ENCODE data around the gene EDAR. TPM values are rescaled to one million over a fixed set of nuclear protein-coding genes. Genes with fewer than 3 reads are reported as not detected.

The EDAR gene
- total RNA-seq, 1 donor from 2014 or later, result not detected

DNA sequence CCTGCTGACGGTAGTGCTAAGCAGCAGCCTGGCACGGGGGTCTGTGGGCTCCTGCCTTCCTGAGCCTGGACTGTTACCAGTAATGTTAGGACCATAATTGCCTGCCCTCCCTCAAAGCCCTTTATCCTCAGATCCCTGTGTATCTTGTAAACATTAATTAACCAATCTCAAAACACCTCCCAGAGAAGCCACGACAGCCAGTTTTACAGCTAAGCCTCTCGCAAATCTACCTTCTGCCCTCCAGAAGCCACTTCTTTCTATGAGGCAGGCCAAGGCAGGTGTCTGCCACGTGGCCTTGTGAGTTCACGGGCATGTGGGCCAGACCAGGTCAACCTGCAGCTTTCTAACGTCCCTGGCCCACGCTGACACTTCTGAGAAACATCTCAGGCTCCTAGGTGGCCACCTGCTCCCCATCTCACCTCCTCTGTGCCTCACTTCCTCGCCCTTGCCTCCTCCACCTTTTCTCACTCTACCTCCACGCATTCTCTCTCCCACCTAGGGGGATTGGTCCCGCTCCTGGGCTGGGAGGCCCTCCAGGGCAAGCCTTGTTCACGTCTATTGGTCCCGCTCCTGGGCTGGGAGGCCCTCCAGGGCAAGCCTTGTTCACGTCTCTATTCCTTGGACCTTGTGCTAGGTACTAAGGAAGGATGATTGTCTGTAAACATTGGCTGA is 64.3 kb downstream of the EDAR start:
- FAIRE-seq (no peak), DNase-seq (ENCODE audit: low read depth) (no peak)
- Histone ChIP-seq H4K20me1 (ENCODE audit: insufficient read depth, low read length) (peaks cover 3% of the 10 kb centered on the region), H3K4me2 (ENCODE audit: low read length) (no peak overlapping the region), H3K36me3 (ENCODE audit: insufficient read depth, low read length) (no peaks in the 10 kb centered on the region), H3K27me3 (ENCODE audit: insufficient read depth, low read length) (peaks cover 11% of the 10 kb centered on the region), H2AFZ (ENCODE audit: low read depth, low read length) (no peak overlapping the region), H3K9me3 (ENCODE audit: insufficient read depth, low read depth, low read length) (no peaks in the 10 kb centered on the region), H3K9ac (ENCODE audit: low read length) (no peak overlapping the region), H3K79me2 (ENCODE audit: insufficient read depth, low read length) (no peaks in the 10 kb centered on the region), H3K4me1 (ENCODE audit: insufficient read depth, low read length) (peaks cover 6% of the 10 kb centered on the region), H3K27ac (ENCODE audit: low read depth, low read length) (no peak overlapping the region), H3K4me3 (ENCODE audit: insufficient read depth, low read depth, low read length) (no peak overlapping the region)
- peaks cover 73% of the 10 kb centered on the region for H3K27me3 Mint-ChIP-seq (ENCODE audit: low read depth, unreplicated experiment)
- TF ChIP-seq EZH2 (IDR thresholded peaks at IDR 0.05; ENCODE audit: insufficient read depth, low read length), result no peak
- TF ChIP-seq, protein P1, sequence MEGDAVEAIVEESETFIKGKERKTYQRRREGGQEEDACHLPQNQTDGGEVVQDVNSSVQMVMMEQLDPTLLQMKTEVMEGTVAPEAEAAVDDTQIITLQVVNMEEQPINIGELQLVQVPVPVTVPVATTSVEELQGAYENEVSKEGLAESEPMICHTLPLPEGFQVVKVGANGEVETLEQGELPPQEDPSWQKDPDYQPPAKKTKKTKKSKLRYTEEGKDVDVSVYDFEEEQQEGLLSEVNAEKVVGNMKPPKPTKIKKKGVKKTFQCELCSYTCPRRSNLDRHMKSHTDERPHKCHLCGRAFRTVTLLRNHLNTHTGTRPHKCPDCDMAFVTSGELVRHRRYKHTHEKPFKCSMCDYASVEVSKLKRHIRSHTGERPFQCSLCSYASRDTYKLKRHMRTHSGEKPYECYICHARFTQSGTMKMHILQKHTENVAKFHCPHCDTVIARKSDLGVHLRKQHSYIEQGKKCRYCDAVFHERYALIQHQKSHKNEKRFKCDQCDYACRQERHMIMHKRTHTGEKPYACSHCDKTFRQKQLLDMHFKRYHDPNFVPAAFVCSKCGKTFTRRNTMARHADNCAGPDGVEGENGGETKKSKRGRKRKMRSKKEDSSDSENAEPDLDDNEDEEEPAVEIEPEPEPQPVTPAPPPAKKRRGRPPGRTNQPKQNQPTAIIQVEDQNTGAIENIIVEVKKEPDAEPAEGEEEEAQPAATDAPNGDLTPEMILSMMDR (IDR thresholded peaks at IDR 0.05; ENCODE audit: insufficient read depth, low read depth, low read length), result no peak
- no peak overlapping the region for H3K27ac Mint-ChIP-seq (ENCODE audit: unreplicated experiment)
- H3K4me1 Mint-ChIP-seq (ENCODE audit: low read depth, unreplicated experiment), result no peaks in the 10 kb centered on the region
- no peak overlapping the region for H3K4me3 Mint-ChIP-seq (ENCODE audit: unreplicated experiment)
- H3K36me3 Mint-ChIP-seq (ENCODE audit: low read depth, unreplicated experiment), result no peaks in the 10 kb centered on the region
- no peaks in the 10 kb centered on the region for H3K9me3 Mint-ChIP-seq (ENCODE audit: unreplicated experiment)

DNA sequence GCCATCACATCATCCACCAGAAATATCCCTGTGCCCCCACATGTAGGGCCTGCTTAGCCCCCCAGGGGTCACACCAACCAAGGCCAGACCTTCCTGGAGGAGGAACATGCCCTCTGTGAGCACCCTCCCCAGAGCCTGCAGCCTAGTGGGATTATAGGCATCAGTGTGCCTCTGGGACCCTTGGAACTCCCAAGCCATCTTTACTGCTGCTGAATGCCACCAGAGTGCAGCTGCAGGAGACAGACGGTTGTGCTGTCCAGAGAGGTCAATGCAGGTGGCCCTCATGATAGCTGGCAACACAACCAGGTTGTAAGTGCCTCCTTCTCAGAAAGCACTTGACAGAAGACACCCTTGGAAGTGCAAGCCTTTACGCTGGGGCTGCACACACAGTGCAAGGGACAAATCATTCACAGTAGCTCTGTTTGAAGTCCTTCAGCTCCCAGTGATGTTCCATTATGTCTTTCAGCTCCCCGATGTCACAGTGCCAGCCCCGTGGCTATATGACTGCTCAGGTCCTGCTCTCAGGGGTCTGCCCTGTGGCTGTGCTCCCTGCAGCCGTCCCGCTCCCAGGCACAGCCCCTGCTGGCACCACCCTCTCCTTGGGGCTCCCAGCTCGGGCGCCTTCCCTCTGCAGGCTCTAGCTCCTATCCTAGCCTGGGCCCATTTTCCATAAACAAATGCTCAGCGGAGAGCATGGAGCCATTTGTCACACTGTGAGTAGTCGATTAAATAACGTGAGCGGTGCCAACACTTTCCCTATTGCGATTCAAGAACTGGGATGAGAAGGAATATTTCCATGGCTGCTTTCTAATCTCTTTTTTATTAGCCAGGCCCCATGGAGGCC is 65.1 kb downstream of the EDAR start:
- no peak for TF ChIP-seq EZH2 (IDR thresholded peaks at IDR 0.05; ENCODE audit: insufficient read depth, low read length)
- TF ChIP-seq, protein P1 (IDR thresholded peaks at IDR 0.05; ENCODE audit: insufficient read depth, low read depth, low read length), result no peak
- no peak overlapping the region for H2AFZ ChIP-seq (ENCODE audit: low read depth, low read length)
- peaks cover 6% of the 10 kb centered on the region for H3K27me3 ChIP-seq (ENCODE audit: insufficient read depth, low read length)
- no peak overlapping the region for H3K27ac Mint-ChIP-seq (ENCODE audit: unreplicated experiment)
- H3K4me3 Mint-ChIP-seq (ENCODE audit: unreplicated experiment), result no peak overlapping the region
- no peak overlapping the region for H3K4me2 ChIP-seq (ENCODE audit: low read length)
- peaks cover 72% of the 10 kb centered on the region for H3K27me3 Mint-ChIP-seq (ENCODE audit: low read depth, unreplicated experiment)
- FAIRE-seq (no peak), DNase-seq (ENCODE audit: low read depth) (no peak)
- peaks cover 6% of the 10 kb centered on the region for H3K4me1 ChIP-seq (ENCODE audit: insufficient read depth, low read length)
- H3K9ac ChIP-seq (ENCODE audit: low read length), result no peak overlapping the region
- H3K27ac ChIP-seq (ENCODE audit: low read depth, low read length), result no peak overlapping the region
- no peak overlapping the region for H3K4me3 ChIP-seq (ENCODE audit: insufficient read depth, low read depth, low read length)
- no peaks in the 10 kb centered on the region for H3K9me3 Mint-ChIP-seq (ENCODE audit: unreplicated experiment)
- H3K36me3 Mint-ChIP-seq (ENCODE audit: low read depth, unreplicated experiment), result no peaks in the 10 kb centered on the region
- H3K4me1 Mint-ChIP-seq (ENCODE audit: low read depth, unreplicated experiment), result no peaks in the 10 kb centered on the region
- H3K36me3 ChIP-seq (ENCODE audit: insufficient read depth, low read length), result no peaks in the 10 kb centered on the region
- H4K20me1 ChIP-seq (ENCODE audit: insufficient read depth, low read length), result peaks cover 3% of the 10 kb centered on the region
- no peaks in the 10 kb centered on the region for H3K79me2 ChIP-seq (ENCODE audit: insufficient read depth, low read length)
- H3K9me3 ChIP-seq (ENCODE audit: insufficient read depth, low read depth, low read length), result no peaks in the 10 kb centered on the region

Measured in astrocyte (in vitro differentiated cells and primary cell).